Neutrophil (primary cell): Measurements from ENCODE around the gene KCTD14.

Experiments used
- H3K27ac ChIP-seq: fragments of 200-600 bp; sonication (generic); 2 replicates; pipeline ENCODE4 v1.5.1; 2016; ENCODE audit warnings: mild to moderate bottlenecking, moderate library complexity
- H3K27me3 ChIP-seq: fragments of 200-600 bp; sonication (generic); 2 replicates; pipeline ENCODE4 v1.6.0; 2016; ENCODE audit warnings: mild to moderate bottlenecking
- H3K36me3 ChIP-seq: fragments of 200-600 bp; sonication (generic); 2 replicates; pipeline ENCODE4 v1.5.1; 2017
- H3K4me1 ChIP-seq, 2 experiments: fragments of 200-600 bp in 1 of 2; sonication (generic) in 1 of 2; 1 replicate in 1 of 2; 2 replicates in 1 of 2; pipeline versions ENCODE4 v1.5.1 to v1.6.1; 2013 to 2016; ENCODE audit warnings: low read depth in 1 of 2, low read length in 1 of 2, mild to moderate bottlenecking in 1 of 2, moderate library complexity in 1 of 2; ENCODE audit not compliant: control insufficient read depth in 1 of 2, insufficient read depth in 1 of 2
- H3K4me3 ChIP-seq, 2 experiments: fragments of 200-600 bp in 1 of 2; sonication (generic) in 1 of 2; 1 replicate in 1 of 2; 2 replicates in 1 of 2; pipeline ENCODE4 v1.5.1; 2013 to 2016; ENCODE audit warnings: low read depth in 1 of 2, low read length in 1 of 2, mild to moderate bottlenecking in 1 of 2, moderate library complexity in 1 of 2
- H3K9me3 ChIP-seq: fragments of 200-600 bp; sonication (generic); 2 replicates; pipeline ENCODE4 v1.5.1; 2016
- CTCF ChIP-seq: fragments of 200-600 bp; sonication (generic); IDR thresholded peaks from 2 replicates; pipeline ENCODE4 v1.5.1; 2016; ENCODE audit warnings: antibody characterized with exemption

Gene KCTD14

GRCh38 chr11:77967121-77967520 lies 56.0 kb downstream of the KCTD14 start:
- Histone ChIP-seq H3K36me3 (peaks cover 24% of the 10 kb centered on the region), H3K27me3 (no peaks in the 10 kb centered on the region), H3K27ac (no peak overlapping the region), H3K4me1 (no peaks in the 10 kb centered on the region), H3K9me3 (no peaks in the 10 kb centered on the region), H3K4me3 (no peak overlapping the region)
- TF ChIP-seq CTCF: no peak

- TF ChIP-seq CTCF: no peak
- Histone ChIP-seq H3K9me3 (no peaks in the 10 kb centered on the region), H3K27ac (no peak overlapping the region), H3K4me3 (no peak overlapping the region), H3K27me3 (no peaks in the 10 kb centered on the region), H3K36me3 (peaks cover 24% of the 10 kb centered on the region), H3K4me1 (no peaks in the 10 kb centered on the region)
Observed at GRCh38 chr11:77966338-77966737, 56.7 kb downstream of the KCTD14 start.
